Thyroid gland (tissue), 4 donors: Measurements from ENCODE around the gene MAD1L1. TPM values are rescaled to one million over a fixed set of nuclear protein-coding genes. Genes with fewer than 3 reads are reported as not detected.

Experiments used
- DNase-seq, 2 donors: peaks; one replicate each; pipeline ENCODE4 v3.0.0-alpha.2; 2019
- H3K27ac ChIP-seq, 3 donors: fragments of 200-600 bp; sonication (generic); 1 replicate in 2 of 3; 2 replicates in 1 of 3; pipeline ENCODE4 v1.5.1; 2016 to 2019; ENCODE audit warnings: mild to moderate bottlenecking in 1 of 3, moderate library complexity in 1 of 3
- H3K27me3 ChIP-seq: fragments of 200-600 bp; sonication (generic); one replicate; pipeline ENCODE4 v1.5.1; 2019
- H3K36me3 ChIP-seq, 2 donors: fragments of 200-600 bp; sonication (generic); one replicate each; pipeline ENCODE4 v1.5.1; 2016 to 2019
- H3K4me1 ChIP-seq, 2 donors: fragments of 200-600 bp; sonication (generic); one replicate each; pipeline ENCODE4 v1.5.1; 2017 to 2019
- H3K4me3 ChIP-seq, 3 donors: fragments of 200-600 bp; sonication (generic); replicated peaks in 1 of 3; 1 replicate in 2 of 3; 2 replicates in 1 of 3; pipeline ENCODE4 v1.5.1; 2016; ENCODE audit warnings: mild to moderate bottlenecking in 1 of 3
- H3K9me3 ChIP-seq: fragments of 200-600 bp; sonication (generic); one replicate; pipeline ENCODE4 v1.5.1; 2017
- POLR2A ChIP-seq, 2 donors: fragments of 450-650 bp; IDR thresholded peaks; one replicate each; pipeline ENCODE4 v1.6.1; 2017; ENCODE audit warnings: antibody characterized with exemption in 2 of 2, mild to moderate bottlenecking in 2 of 2, moderate library complexity in 1 of 2
- WGBS, 2 donors: methylation state at CpG; one replicate each; pipeline ENCODE4 v1.1.5; 2017; 5-methylcytosine and 5-hydroxymethylcytosine counted together
- intact Hi-C: fragments of 100-400 bp; cut with DNase I; formaldehyde crosslinking; loops from one replicate; pipeline ENCODE4 v1.15.1; 2023
- total RNA-seq, 4 donors: library from RNA; depleted of rRNA; stranded (reverse); fragments of >200 nt; gene quantifications; one replicate each; pipeline ENCODE4 v1.2.3, GENCODE V29; 2016
- TF ChIP-seq, protein P1 (sequence below), 6 experiments: fragments of 200-600 bp in 3 of 6; fragments of 450-650 bp in 3 of 6; sonication (generic) in 3 of 6; IDR thresholded peaks; one replicate each; pipeline ENCODE4 v1.5.1; 2016 to 2019; ENCODE audit warnings: antibody characterized with exemption in 6 of 6, mild to moderate bottlenecking in 2 of 6, inconsistent platforms in 1 of 6, moderate library complexity in 1 of 6

The MAD1L1 gene
- total RNA-seq, 4 donors from 2014 or later: 27.4 to 38.6 (median 33.9) TPM

DNA sequence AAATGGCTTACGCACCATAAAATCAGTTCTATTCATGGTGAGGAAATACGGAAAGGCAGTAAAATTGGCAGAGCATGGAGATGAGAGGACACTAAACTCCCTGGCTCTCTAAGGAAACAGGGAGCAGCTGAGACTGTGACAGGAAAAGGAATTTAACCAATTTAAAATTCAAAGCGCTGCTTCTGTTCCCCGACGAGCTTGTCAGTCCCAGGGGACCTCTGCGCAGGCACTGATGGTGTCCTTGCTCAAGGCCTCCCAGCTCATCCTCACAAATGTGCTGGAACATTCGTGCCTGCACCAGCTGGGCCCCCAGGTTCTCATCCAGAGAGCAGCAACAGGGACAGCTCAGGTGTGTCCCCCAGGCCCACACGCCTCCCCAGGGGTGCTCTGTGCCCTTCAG, 101.4 kb downstream of the MAD1L1 start:
- 90 to 93% methylated on average over 6 to 8 of the region's 8 CpGs for WGBS, 2 donors
- no peaks in the 10 kb centered on the region for H3K9me3 ChIP-seq
- H3K4me1 ChIP-seq: no peaks in the 10 kb centered on the region
- TF ChIP-seq, protein P1, sequence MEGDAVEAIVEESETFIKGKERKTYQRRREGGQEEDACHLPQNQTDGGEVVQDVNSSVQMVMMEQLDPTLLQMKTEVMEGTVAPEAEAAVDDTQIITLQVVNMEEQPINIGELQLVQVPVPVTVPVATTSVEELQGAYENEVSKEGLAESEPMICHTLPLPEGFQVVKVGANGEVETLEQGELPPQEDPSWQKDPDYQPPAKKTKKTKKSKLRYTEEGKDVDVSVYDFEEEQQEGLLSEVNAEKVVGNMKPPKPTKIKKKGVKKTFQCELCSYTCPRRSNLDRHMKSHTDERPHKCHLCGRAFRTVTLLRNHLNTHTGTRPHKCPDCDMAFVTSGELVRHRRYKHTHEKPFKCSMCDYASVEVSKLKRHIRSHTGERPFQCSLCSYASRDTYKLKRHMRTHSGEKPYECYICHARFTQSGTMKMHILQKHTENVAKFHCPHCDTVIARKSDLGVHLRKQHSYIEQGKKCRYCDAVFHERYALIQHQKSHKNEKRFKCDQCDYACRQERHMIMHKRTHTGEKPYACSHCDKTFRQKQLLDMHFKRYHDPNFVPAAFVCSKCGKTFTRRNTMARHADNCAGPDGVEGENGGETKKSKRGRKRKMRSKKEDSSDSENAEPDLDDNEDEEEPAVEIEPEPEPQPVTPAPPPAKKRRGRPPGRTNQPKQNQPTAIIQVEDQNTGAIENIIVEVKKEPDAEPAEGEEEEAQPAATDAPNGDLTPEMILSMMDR (IDR thresholded peaks at IDR 0.05): no peak
- no peak for TF ChIP-seq POLR2A (IDR thresholded peaks at IDR 0.05)
- no peak for DNase-seq
- no peak overlapping the region for H3K27ac ChIP-seq
- H3K36me3 ChIP-seq: no peaks in the 10 kb centered on the region
- intact Hi-C loops: no loop called here
- H3K4me3 ChIP-seq: no peak overlapping the region
- H3K27me3 ChIP-seq: no peaks in the 10 kb centered on the region

DNA sequence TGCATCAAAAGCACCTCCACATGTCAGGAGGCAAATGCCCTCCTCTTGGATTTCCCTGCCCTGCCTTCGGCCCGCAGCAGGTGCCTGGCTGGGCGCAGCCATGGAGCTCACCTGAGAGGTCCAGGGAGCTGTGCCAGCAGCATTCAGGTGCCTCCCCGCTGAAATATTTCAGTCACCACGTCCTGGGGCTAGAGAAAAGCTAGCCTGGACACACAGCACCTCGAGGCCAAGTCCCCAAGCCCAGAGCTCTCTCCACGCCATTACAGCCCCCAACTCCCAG, 102.7 kb downstream of the MAD1L1 start:
- H3K27me3 ChIP-seq: no peaks in the 10 kb centered on the region
- no peak for DNase-seq
- intact Hi-C loops: no loop called here

DNA sequence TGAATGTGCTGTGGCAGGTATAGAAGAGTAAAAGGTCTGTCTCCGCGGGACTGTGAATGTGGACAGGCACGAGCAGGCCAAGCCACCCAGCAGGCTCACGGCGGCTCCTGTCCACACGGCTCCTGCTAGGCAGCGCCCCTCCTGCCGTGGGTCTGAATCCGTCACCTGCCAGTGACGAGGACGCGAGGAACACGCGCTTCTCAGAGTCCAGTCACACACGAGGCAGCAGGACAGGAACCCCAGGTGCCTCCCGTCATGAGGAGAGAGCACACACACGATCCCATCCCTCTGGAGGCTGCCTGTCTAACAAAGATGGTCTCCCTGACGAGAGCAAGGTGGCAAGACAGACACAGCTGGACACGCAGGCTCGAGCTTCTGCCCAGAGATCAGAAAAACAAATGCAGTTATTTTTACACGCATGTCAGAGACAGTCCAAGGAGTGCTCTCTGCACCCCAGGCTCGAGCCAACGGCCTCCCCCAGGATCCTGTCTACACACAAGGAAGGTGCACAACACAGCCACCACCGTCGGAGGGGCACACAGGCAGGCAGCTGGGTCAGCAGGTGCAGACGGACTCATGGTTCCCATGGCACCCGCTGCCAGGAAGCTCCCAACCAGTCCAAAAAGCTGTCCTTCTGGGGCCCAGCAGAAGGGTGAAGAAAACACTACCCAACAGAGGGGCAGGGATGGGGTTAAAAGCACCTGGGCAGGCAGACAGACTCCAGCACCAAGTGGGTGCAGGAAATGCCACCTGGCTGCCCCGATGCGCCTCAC, 103.2 kb downstream of the MAD1L1 start:
- Histone ChIP-seq H3K9me3 (no peaks in the 10 kb centered on the region), H3K4me1 (no peaks in the 10 kb centered on the region), H3K4me3 (no peak overlapping the region), H3K27ac (no peak overlapping the region), H3K36me3 (no peaks in the 10 kb centered on the region), H3K27me3 (no peaks in the 10 kb centered on the region)
- DNase-seq: no peak
- intact Hi-C loops: no loop called here
- TF ChIP-seq POLR2A (IDR thresholded peaks at IDR 0.05): no peak
- TF ChIP-seq, protein P1 (IDR thresholded peaks at IDR 0.05): no peak
- 88 to 90% methylated on average over 29 of the region's 29 CpGs for WGBS, 2 donors

More for the DNA sequence above, 102.7 kb downstream of the MAD1L1 start:
- Histone ChIP-seq H3K27ac (no peak overlapping the region), H3K36me3 (no peaks in the 10 kb centered on the region), H3K4me1 (no peaks in the 10 kb centered on the region), H3K9me3 (no peaks in the 10 kb centered on the region), H3K4me3 (no peak overlapping the region)
- TF ChIP-seq, protein P1 (IDR thresholded peaks at IDR 0.05): no peak
- no peak for TF ChIP-seq POLR2A (IDR thresholded peaks at IDR 0.05)
- WGBS, 2 donors: 78 to 92% methylated on average over 5 of the region's 7 CpGs

- 84 to 85% methylated on average over 17 to 19 of the region's 20 CpGs for WGBS, 2 donors
- no peaks in the 10 kb centered on the region for H3K4me1 ChIP-seq
- no peaks in the 10 kb centered on the region for H3K36me3 ChIP-seq
- no peaks in the 10 kb centered on the region for H3K27me3 ChIP-seq
- intact Hi-C loops: no loop called here
- TF ChIP-seq, protein P1 (IDR thresholded peaks at IDR 0.05): no peak
- TF ChIP-seq POLR2A (IDR thresholded peaks at IDR 0.05): no peak
- no peak for DNase-seq
- no peak overlapping the region for H3K4me3 ChIP-seq
- no peaks in the 10 kb centered on the region for H3K9me3 ChIP-seq
- H3K27ac ChIP-seq: no peak overlapping the region
Measured at GRCh38 chr7:2128601-2129322, 104.0 kb downstream of the MAD1L1 start.

DNA sequence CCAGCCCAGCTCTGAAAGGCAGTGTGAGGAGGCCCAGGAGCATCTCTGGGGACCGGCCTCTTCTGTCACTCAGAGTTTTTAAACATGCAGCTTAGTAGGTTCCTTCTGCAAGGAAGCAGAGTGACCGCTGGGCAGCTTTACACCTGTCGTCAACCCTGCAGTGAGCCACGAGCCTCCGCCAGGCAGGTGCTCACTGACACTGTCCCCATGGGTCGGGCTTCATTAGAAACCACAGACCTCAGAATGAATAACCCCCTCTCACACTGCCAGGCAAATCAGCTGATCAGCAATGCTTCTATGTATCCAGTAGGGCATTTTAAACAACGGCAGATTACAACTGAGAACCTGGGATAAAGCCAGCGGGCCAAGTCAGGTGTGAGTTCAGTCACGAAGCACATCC, 106.1 kb downstream of the MAD1L1 start:
- intact Hi-C loops: no loop called here
- Histone ChIP-seq H3K27ac (no peak overlapping the region), H3K4me3 (no peak overlapping the region), H3K9me3 (no peaks in the 10 kb centered on the region), H3K36me3 (no peaks in the 10 kb centered on the region), H3K27me3 (no peaks in the 10 kb centered on the region), H3K4me1 (no peaks in the 10 kb centered on the region)
- DNase-seq: no peak
- TF ChIP-seq, protein P1 (IDR thresholded peaks at IDR 0.05): no peak
- TF ChIP-seq POLR2A (IDR thresholded peaks at IDR 0.05): no peak
- WGBS, 2 donors: 91 to 92% methylated on average over 9 of the region's 9 CpGs
